GM11168 (cell line): Measurements from ENCODE around the gene HS1BP3.

Experiments used
- in situ Hi-C: fragments of 300-500 bp; cut with MboI; formaldehyde crosslinking; loops from one replicate; pipeline ENCODE4 v1.12.0; 2022; ENCODE audit warnings: low sequenced_read_pairs; ENCODE audit not compliant: unreplicated experiment

HS1BP3 gene

GRCh38 chr2:20635675-20636584 lies 15.0 kb downstream of the HS1BP3 start:
- in situ Hi-C loops: loop anchor here (25.0 kb wide), 1 partner anchor 399 kb away; the partner anchor contains the start of gene SDC1

DNA sequence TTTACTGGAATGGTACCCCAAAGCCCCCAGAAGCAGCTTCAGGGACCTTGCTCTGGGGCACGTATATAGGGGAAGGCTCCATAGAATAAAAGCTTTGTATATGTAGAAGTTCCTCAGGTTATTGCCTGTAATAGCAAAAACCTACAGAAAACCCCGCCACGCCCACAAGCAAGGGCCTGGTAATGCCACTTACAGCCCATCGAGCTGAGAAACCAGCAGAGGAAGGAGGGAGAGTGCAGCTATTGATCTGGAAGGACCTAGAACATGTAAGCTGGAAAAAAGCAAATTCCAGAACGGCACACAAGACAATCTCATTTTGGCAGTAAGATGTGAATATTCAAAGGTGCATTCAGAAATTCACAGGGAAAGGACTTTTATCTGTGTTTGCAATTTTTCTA lies 15.8 kb downstream of the HS1BP3 start:
- in situ Hi-C loops: loop anchor here (25.0 kb wide), 1 partner anchor 398 kb away; the partner anchor contains the start of gene SDC1

GRCh38 chr2:20634507-20635112 lies 16.3 kb downstream of the HS1BP3 start:
- in situ Hi-C loops: loop anchor here (5.0 to 25.0 kb wide), 2 partner anchors 192 to 397 kb away; partner anchors contain the start of gene SDC1

DNA sequence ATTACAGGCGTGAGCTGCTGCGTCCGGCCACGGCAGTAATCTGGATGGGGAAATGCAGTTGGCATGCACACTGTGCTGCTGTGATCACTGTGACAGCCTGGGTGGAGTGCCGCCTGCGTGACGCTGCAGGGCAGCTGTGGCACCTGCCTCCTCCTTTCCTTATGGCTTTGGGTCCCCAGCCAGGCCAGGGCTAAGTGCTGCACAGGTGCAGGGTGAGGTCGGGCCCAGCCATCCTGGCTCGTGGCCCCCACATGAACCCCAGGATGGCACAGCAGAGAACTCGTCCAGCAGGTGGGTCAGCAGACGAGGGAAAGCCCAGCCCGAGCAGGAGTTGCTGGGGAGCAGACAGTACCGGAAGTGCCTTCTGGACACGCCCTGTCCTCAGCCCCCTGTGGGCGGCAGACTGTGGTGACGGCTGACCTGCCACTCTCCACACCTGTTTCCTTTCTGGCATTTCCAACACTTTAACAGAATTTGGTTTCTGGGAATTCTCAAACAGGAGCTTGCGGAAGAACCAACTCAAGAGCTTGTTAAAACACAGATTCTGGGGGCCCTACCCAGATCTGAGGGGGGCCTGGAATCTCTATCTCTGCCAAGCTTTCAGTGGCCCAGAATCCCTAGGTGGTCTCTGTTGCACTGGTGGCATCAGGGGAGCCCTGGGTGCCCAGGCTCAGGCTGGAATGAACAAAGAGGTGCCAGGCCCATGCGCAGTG lies 16.9 kb downstream of the HS1BP3 start:
- in situ Hi-C loops: loop anchor here (5.0 to 25.0 kb wide), 2 partner anchors 192 to 397 kb away; partner anchors contain the start of gene SDC1

DNA sequence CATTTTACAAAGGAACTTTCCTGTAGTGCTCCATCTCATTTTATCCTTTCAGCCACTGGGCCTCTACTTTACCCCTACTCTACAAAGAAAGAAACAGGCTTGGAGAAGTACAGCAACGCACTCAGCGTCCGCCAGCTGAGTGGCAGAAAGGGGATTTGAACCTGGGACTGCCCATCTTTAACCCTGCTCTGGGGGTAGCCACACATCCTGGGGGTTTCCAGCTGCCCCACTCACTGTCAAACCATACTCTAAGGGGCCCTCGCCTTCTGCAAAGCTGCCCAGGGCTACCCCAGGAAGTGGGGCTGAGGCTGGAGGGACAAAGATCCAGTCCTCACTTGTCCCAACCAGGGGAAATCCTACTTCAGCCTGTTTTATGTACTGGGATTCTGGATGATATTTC lies 17.9 kb downstream of the HS1BP3 start:
- in situ Hi-C loops: loop anchor here (5.0 to 25.0 kb wide), 2 partner anchors 191 to 396 kb away; partner anchors contain the start of gene SDC1

- in situ Hi-C loops: loop anchor here (5.0 to 25.0 kb wide), 2 partner anchors 190 to 395 kb away; partner anchors contain the start of gene SDC1
Observed at GRCh38 chr2:20632446-20632990, 18.4 kb downstream of the HS1BP3 start.

GRCh38 chr2:20631617-20632307 lies 19.1 kb downstream of the HS1BP3 start:
- in situ Hi-C loops: loop anchor here (5.0 to 25.0 kb wide), 2 partner anchors 189 to 394 kb away; partner anchors contain the start of gene SDC1

GRCh38 chr2:20630967-20631366 lies 19.9 kb downstream of the HS1BP3 start:
- in situ Hi-C loops: loop anchor here (5.0 to 25.0 kb wide), 2 partner anchors 189 to 394 kb away; partner anchors contain the start of gene SDC1

- in situ Hi-C loops: loop anchor here (5.0 to 25.0 kb wide), 2 partner anchors 187 to 392 kb away; partner anchors contain the start of gene SDC1
Observed at GRCh38 chr2:20629581-20630171, 21.2 kb downstream of the HS1BP3 start.

- in situ Hi-C loops: loop anchor here (25.0 kb wide), 1 partner anchor 392 kb away; the partner anchor contains the start of gene SDC1
Observed at GRCh38 chr2:20629181-20629580, 21.7 kb downstream of the HS1BP3 start.

- in situ Hi-C loops: loop anchor here (25.0 kb wide), 1 partner anchor 391 kb away; the partner anchor contains the start of gene SDC1
Observed at GRCh38 chr2:20627712-20628380, 23.1 kb downstream of the HS1BP3 start.

GRCh38 chr2:20626698-20627513 lies 24.0 kb downstream of the HS1BP3 start:
- in situ Hi-C loops: loop anchor here (25.0 kb wide), 1 partner anchor 390 kb away; the partner anchor contains the start of gene SDC1

GRCh38 chr2:20626392-20626697 lies 24.6 kb downstream of the HS1BP3 start:
- in situ Hi-C loops: loop anchor here (25.0 kb wide), 1 partner anchor 389 kb away; the partner anchor contains the start of gene SDC1

DNA sequence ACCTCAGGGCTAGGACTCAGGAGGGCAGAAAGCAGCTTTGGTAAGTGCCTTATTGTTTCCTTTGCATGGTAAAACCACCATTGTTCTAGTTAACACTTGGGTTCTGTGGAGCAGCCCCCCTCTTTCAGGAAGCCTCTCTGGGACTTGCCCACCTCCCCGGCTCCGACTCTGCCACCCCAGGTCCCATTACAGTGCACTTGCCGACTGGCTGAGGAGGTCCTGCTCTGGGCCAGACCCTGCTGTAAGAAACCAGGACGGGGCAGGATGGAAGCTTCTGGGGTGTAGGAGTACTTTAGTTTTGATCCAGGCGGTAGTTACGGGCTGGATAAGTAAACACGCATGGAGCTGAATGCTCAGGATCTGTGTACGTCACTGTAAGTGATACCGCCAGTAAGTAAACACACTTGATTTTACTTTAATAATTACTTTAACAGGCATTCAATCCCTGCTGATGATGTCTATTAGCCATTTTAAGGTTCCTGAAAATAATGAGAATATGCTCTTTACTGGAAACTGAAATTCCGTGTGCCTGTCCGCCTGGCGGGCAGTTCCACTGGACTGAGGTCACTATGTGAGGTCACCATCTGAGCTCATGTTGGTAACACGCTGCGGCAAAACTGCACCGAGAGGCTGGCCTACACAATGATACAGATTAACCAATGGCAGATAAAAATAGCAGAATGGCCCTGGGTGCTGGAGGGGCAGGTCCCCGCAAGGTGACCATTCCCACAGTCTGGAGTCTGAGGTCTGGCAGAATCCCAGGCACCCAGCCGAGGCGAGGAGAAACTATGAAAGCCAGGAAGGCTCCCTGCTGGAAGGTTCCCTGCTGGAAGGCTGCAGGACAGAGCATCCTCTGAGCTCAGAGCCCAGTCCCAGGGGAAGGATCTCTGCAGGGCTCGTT lies 25.2 kb downstream of the HS1BP3 start:
- in situ Hi-C loops: loop anchor here (25.0 kb wide), 1 partner anchor 388 kb away; the partner anchor contains the start of gene SDC1

DNA sequence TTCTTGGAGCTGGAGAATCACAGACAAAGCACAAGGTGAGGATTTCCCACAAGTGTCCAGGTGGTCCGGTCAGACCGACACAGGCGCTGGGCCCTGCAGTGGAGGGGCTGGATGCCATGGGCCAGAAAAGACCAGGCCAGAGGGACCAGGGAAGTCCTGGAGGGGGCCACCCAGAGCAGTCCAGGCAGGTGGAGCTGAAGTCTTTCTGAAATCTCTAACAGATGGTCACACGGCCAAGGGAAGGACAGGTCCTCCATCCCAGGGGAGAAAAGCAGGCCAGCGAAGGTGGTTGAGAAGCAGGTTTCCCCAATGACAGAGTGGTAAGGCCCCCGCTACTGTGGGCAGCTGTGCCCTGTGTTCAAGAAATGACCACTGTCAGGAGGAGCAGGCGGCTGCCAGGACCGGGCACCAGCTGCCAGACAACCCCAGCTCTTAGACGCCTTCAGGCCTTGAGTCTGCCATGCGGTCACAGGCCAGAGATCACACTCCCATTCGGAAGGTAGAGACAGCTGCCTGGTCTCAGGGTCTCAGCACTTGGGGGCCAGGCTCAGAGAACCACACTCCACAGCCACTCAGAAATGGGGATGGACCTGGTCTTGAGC lies 25.9 kb downstream of the HS1BP3 start:
- in situ Hi-C loops: loop anchor here (25.0 kb wide), 1 partner anchor 388 kb away; the partner anchor contains the start of gene SDC1
